GM23338 (cell line): ENCODE results near the gene GABARAPL1. TPM values are rescaled to one million over a fixed set of nuclear protein-coding genes. Genes with fewer than 3 reads are reported as not detected.

Experiments used
- ATAC-seq: fragments of 200-7000 bp; cut with Tn5 transposase; 3 replicates; pipeline ENCODE4 v1.9.1; 2020
- DNase-seq: peaks from one replicate; pipeline ENCODE4 v3.0.0-alpha.2; 2015; ENCODE audit warnings: low spot score
- H2AFZ ChIP-seq: fragments of 200-600 bp; sonication (generic); 2 replicates; pipeline ENCODE4 v1.8.0; 2016; ENCODE audit warnings: antibody characterized with exemption, mild to moderate bottlenecking, moderate library complexity
- H3F3A ChIP-seq: fragments of 200-600 bp; sonication (generic); replicated peaks from 2 replicates; pipeline ENCODE4 v1.8.0; 2017; ENCODE audit warnings: antibody characterized with exemption, mixed run types, low read depth
- H3K27ac ChIP-seq: fragments of 200-600 bp; sonication (generic); 2 replicates; pipeline ENCODE4 v1.6.1; 2016; ENCODE audit warnings: low read depth
- H3K27me3 ChIP-seq: fragments of 200-600 bp; sonication (generic); 2 replicates; pipeline ENCODE4 v1.8.0; 2016; ENCODE audit warnings: mild to moderate bottlenecking, mixed run types, moderate library complexity; ENCODE audit not compliant: insufficient read depth
- H3K36me3 ChIP-seq: fragments of 200-600 bp; sonication (generic); 2 replicates; pipeline ENCODE4 v1.8.0; 2016; ENCODE audit warnings: mild to moderate bottlenecking; ENCODE audit not compliant: insufficient read depth
- H3K4me1 ChIP-seq: fragments of 200-600 bp; sonication (generic); 2 replicates; pipeline ENCODE4 v1.8.0; 2016; ENCODE audit warnings: mild to moderate bottlenecking, moderate library complexity; ENCODE audit not compliant: insufficient read depth
- H3K4me2 ChIP-seq: fragments of 200-600 bp; sonication (generic); 2 replicates; pipeline ENCODE4 v1.7.1; 2017; ENCODE audit warnings: mixed run types
- H3K4me3 ChIP-seq: fragments of 200-600 bp; sonication (generic); 2 replicates; pipeline ENCODE4 v1.6.1; 2016; ENCODE audit warnings: mixed run types
- H3K79me2 ChIP-seq: fragments of 200-600 bp; sonication (generic); replicated peaks from 2 replicates; pipeline ENCODE4 v1.8.0; 2017; ENCODE audit warnings: mild to moderate bottlenecking; ENCODE audit not compliant: insufficient read depth
- H3K9me2 ChIP-seq: fragments of 200-600 bp; sonication (generic); 2 replicates; pipeline ENCODE4 v1.8.0; 2017; ENCODE audit not compliant: insufficient read depth
- H4K20me1 ChIP-seq: fragments of 200-600 bp; sonication (generic); replicated peaks from 2 replicates; pipeline ENCODE4 v1.8.0; 2017; ENCODE audit warnings: mild to moderate bottlenecking; ENCODE audit not compliant: insufficient read depth
- H3K27ac Mint-ChIP-seq: 2 replicates; pipeline ENCODE4 v1.8.0; 2020; ENCODE audit warnings: inconsistent platforms, mild to moderate bottlenecking, moderate library complexity, mixed read lengths
- H3K27me3 Mint-ChIP-seq: 3 replicates; pipeline ENCODE4 v1.8.0; 2022; ENCODE audit warnings: low read depth, mild to moderate bottlenecking, moderate library complexity, mixed read lengths, inconsistent platforms; ENCODE audit not compliant: insufficient read depth, poor library complexity
- H3K36me3 Mint-ChIP-seq: 3 replicates; pipeline ENCODE4 v1.8.0; 2021; ENCODE audit warnings: low read depth, mild to moderate bottlenecking, inconsistent platforms, moderate library complexity, mixed read lengths
- H3K4me1 Mint-ChIP-seq: 3 replicates; pipeline ENCODE4 v1.8.0; 2020; ENCODE audit warnings: mild to moderate bottlenecking, inconsistent platforms, mixed read lengths
- H3K4me3 Mint-ChIP-seq: 3 replicates; pipeline ENCODE4 v1.8.0; 2021; ENCODE audit warnings: moderate library complexity, mild to moderate bottlenecking, inconsistent platforms, mixed read lengths
- H3K9me3 Mint-ChIP-seq: 3 replicates; pipeline ENCODE4 v1.8.0; 2020; ENCODE audit warnings: moderate library complexity, mild to moderate bottlenecking, inconsistent platforms, mixed read lengths
- CREB1 ChIP-seq: fragments of 250-450 bp; sonication (Bioruptor Pico); IDR thresholded peaks from 2 replicates; pipeline ENCODE4 v1.5.0; 2020; ENCODE audit warnings: low read depth, mild to moderate bottlenecking, moderate library complexity
- EZH2phosphoT487 ChIP-seq: fragments of 200-600 bp; sonication (generic); IDR thresholded peaks from one replicate; pipeline ENCODE4 v1.8.1; 2018; ENCODE audit warnings: antibody characterized with exemption; ENCODE audit not compliant: unreplicated experiment
- POLR2AphosphoS5 ChIP-seq: IDR thresholded peaks from 2 replicates; pipeline ENCODE4 v1.6.1; 2016; ENCODE audit warnings: antibody characterized with exemption, low read depth
- ZNF331 ChIP-seq: fragments of 250-450 bp; sonication (Bioruptor Pico); IDR thresholded peaks from 2 replicates; pipeline ENCODE4 v1.5.0; 2020; ENCODE audit warnings: low read depth, mild to moderate bottlenecking, moderate library complexity
- long read RNA-seq: library from polyadenylated mRNA; unstranded; transcript quantifications from one replicate; pipeline ENCODE4 v2.0.0, GENCODE V29; 2020; ENCODE audit not compliant: unreplicated experiment
- polyA plus RNA-seq: library from polyadenylated mRNA; unstranded; fragments of >200 nt; fragmentation: Nextera tagmentation; extraction: Ambion mirVana; gene quantifications from 2 replicates; pipeline ENCODE4 v1.2.1, GENCODE V29; 2016
- total RNA-seq: library from RNA; depleted of rRNA; stranded (reverse); fragments of >200 nt; shearing (Covaris generic); gene quantifications from 2 replicates; pipeline ENCODE4 v1.2.3, GENCODE V29; 2014; rRNA removed
- TF ChIP-seq, protein P1 (sequence below): fragments of 250-450 bp; sonication (Bioruptor Pico); IDR thresholded peaks from 2 replicates; pipeline ENCODE4 v1.5.0; 2020; ENCODE audit warnings: mild to moderate bottlenecking, moderate library complexity
- TF ChIP-seq, protein P2 (sequence below): IDR thresholded peaks from one replicate; pipeline ENCODE4 v1.6.1; 2018; ENCODE audit warnings: antibody characterized with exemption; ENCODE audit not compliant: unreplicated experiment
- TF ChIP-seq, protein P3 (sequence below), 2 experiments: fragments of 200-600 bp in 1 of 2; sonication (generic) in 1 of 2; conservative IDR thresholded peaks; 2 replicates each; pipeline versions ENCODE4 v1.5.1 to v1.6.1; 2016 to 2017; ENCODE audit warnings: antibody characterized with exemption in 2 of 2, low read depth in 2 of 2, mild to moderate bottlenecking in 2 of 2, moderate library complexity in 1 of 2
- TF ChIP-seq, protein P4 (sequence below): IDR thresholded peaks from 2 replicates; pipeline ENCODE4 v1.6.1; 2016; ENCODE audit warnings: antibody characterized with exemption

The GABARAPL1 gene
- total RNA-seq: 60.9 and 77.8 TPM in 2 replicates
- 35.7 and 36.5 TPM in 2 replicates for polyA plus RNA-seq
- long read RNA-seq, transcript GABARAPL1-201 (4 exons, 1,957 nt): major isoform, 17 of 20 reads
- long read RNA-seq, partial matches to known transcripts: 1 of 20 reads
- long read RNA-seq, other reads (novel, unspliced or antisense): 1 of 20 reads

DNA sequence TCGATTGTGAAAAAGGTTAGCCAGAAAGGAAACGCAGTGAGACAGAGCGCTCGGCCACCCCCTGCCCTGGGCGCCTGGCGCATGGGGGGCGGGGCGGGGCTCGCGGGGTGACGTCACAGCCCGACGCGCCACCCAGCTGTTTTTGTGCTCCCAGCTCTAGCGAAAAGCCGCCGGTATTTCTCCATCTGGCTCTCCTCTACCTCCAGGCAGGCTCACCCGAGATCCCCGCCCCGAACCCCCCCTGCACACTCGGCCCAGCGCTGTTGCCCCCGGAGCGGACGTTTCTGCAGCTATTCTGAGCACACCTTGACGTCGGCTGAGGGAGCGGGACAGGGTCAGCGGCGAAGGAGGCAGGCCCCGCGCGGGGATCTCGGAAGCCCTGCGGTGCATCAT lies at the start of gene GABARAPL1:
GABARAPL1 (plus strand) TSS at position 139 of the 393 bp plus-strand sequence; CDS start at position 392, 253 bp downstream.
- Histone ChIP-seq H3F3A (no peaks in the 10 kb centered on the region), H2AFZ (peak within 1 kb of the TSS; percentile 80), H4K20me1 (no peaks in the 10 kb centered on the region), H3K4me1 (peaks cover 17% of the 10 kb centered on the region), H3K27ac (peak within 1 kb of the TSS; percentile 95), H3K36me3 (no peaks in the 10 kb centered on the region), H3K27me3 (no peaks in the 10 kb centered on the region), H3K4me2 (peak within 1 kb of the TSS; percentile 87), H3K9me2 (no peaks in the 10 kb centered on the region), H3K4me3 (peak within 1 kb of the TSS; percentile 95), H3K79me2 (peaks cover 37% of the 10 kb centered on the region)
- peak; percentile 67 for ATAC-seq
- Mint-ChIP-seq H3K27ac (peak within 1 kb of the TSS; percentile 99), H3K4me1 (peaks cover 18% of the 10 kb centered on the region), H3K36me3 (peaks cover 2% of the 10 kb centered on the region; the same call in 2 of the 3 replicates), H3K27me3 (peaks cover 8% of the 10 kb centered on the region), H3K4me3 (peak within 1 kb of the TSS; percentile 95), H3K9me3 (no peaks in the 10 kb centered on the region; the same call in 2 of the 3 replicates)
- DNase-seq: peak; percentile 80
- peak; percentile 97 for TF ChIP-seq CREB1
- no peak for TF ChIP-seq EZH2phosphoT487
- no peak for TF ChIP-seq ZNF331 (CRISPR knock-in tag)
- peak; percentile 45; the same call in 1 of the 2 replicates for TF ChIP-seq POLR2AphosphoS5

DNA sequence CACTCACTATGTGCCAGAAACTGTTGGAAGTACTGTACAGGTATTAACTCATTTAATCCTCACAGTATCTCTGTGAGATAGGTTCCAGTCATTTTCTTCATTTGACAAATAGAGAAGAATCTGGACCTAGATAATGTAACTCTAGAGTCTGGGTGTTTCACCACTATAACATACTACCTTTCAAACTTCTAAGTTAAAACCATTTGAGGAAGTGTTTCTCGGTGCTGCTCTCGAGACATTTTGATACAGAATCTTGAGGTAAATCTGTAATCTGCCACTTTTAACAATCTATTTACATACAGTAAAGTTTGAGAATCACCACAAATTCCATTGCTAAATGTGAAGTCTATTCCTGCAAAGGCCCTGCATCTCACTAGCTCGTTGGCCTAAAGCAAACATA lies 49.6 kb upstream of the GABARAPL1 start:
- no peak overlapping the region for H2AFZ ChIP-seq
- H3K4me2 ChIP-seq: no peak overlapping the region
- H3K9me2 ChIP-seq: no peaks in the 10 kb centered on the region
- H3K79me2 ChIP-seq: no peaks in the 10 kb centered on the region
- Mint-ChIP-seq H3K4me3 (no peak overlapping the region), H3K27ac (no peak overlapping the region), H3K9me3 (no peaks in the 10 kb centered on the region), H3K27me3 (no peaks in the 10 kb centered on the region), H3K36me3 (no peaks in the 10 kb centered on the region), H3K4me1 (no peaks in the 10 kb centered on the region; the same call in 2 of the 3 replicates)
- no peaks in the 10 kb centered on the region for H3K27me3 ChIP-seq
- DNase-seq: no peak
- no peaks in the 10 kb centered on the region for H3F3A ChIP-seq
- no peak overlapping the region for H3K4me3 ChIP-seq
- no peak overlapping the region for H3K27ac ChIP-seq
- no peak for ATAC-seq
- H4K20me1 ChIP-seq: no peaks in the 10 kb centered on the region
- H3K36me3 ChIP-seq: no peaks in the 10 kb centered on the region
- no peaks in the 10 kb centered on the region for H3K4me1 ChIP-seq
- TF ChIP-seq, protein P1, sequence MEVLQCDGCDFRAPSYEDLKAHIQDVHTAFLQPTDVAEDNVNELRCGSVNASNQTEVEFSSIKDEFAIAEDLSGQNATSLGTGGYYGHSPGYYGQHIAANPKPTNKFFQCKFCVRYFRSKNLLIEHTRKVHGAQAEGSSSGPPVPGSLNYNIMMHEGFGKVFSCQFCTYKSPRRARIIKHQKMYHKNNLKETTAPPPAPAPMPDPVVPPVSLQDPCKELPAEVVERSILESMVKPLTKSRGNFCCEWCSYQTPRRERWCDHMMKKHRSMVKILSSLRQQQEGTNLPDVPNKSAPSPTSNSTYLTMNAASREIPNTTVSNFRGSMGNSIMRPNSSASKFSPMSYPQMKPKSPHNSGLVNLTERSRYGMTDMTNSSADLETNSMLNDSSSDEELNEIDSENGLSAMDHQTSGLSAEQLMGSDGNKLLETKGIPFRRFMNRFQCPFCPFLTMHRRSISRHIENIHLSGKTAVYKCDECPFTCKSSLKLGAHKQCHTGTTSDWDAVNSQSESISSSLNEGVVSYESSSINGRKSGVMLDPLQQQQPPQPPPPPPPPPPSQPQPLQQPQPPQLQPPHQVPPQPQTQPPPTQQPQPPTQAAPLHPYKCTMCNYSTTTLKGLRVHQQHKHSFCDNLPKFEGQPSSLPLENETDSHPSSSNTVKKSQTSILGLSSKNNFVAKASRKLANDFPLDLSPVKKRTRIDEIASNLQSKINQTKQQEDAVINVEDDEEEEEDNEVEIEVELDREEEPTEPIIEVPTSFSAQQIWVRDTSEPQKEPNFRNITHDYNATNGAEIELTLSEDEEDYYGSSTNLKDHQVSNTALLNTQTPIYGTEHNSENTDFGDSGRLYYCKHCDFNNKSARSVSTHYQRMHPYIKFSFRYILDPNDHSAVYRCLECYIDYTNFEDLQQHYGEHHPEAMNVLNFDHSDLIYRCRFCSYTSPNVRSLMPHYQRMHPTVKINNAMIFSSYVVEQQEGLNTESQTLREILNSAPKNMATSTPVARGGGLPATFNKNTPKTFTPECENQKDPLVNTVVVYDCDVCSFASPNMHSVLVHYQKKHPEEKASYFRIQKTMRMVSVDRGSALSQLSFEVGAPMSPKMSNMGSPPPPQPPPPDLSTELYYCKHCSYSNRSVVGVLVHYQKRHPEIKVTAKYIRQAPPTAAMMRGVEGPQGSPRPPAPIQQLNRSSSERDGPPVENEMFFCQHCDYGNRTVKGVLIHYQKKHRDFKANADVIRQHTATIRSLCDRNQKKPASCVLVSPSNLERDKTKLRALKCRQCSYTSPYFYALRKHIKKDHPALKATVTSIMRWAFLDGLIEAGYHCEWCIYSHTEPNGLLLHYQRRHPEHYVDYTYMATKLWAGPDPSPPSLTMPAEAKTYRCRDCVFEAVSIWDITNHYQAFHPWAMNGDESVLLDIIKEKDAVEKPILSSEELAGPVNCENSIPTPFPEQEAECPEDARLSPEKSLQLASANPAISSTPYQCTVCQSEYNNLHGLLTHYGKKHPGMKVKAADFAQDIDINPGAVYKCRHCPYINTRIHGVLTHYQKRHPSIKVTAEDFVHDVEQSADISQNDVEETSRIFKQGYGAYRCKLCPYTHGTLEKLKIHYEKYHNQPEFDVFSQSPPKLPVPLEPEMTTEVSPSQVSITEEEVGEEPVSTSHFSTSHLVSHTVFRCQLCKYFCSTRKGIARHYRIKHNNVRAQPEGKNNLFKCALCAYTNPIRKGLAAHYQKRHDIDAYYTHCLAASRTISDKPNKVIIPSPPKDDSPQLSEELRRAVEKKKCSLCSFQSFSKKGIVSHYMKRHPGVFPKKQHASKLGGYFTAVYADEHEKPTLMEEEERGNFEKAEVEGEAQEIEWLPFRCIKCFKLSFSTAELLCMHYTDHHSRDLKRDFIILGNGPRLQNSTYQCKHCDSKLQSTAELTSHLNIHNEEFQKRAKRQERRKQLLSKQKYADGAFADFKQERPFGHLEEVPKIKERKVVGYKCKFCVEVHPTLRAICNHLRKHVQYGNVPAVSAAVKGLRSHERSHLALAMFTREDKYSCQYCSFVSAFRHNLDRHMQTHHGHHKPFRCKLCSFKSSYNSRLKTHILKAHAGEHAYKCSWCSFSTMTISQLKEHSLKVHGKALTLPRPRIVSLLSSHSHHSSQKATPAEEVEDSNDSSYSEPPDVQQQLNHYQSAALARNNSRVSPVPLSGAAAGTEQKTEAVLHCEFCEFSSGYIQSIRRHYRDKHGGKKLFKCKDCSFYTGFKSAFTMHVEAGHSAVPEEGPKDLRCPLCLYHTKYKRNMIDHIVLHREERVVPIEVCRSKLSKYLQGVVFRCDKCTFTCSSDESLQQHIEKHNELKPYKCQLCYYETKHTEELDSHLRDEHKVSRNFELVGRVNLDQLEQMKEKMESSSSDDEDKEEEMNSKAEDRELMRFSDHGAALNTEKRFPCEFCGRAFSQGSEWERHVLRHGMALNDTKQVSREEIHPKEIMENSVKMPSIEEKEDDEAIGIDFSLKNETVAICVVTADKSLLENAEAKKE (CRISPR knock-in tag): no peak
- TF ChIP-seq, protein P2, sequence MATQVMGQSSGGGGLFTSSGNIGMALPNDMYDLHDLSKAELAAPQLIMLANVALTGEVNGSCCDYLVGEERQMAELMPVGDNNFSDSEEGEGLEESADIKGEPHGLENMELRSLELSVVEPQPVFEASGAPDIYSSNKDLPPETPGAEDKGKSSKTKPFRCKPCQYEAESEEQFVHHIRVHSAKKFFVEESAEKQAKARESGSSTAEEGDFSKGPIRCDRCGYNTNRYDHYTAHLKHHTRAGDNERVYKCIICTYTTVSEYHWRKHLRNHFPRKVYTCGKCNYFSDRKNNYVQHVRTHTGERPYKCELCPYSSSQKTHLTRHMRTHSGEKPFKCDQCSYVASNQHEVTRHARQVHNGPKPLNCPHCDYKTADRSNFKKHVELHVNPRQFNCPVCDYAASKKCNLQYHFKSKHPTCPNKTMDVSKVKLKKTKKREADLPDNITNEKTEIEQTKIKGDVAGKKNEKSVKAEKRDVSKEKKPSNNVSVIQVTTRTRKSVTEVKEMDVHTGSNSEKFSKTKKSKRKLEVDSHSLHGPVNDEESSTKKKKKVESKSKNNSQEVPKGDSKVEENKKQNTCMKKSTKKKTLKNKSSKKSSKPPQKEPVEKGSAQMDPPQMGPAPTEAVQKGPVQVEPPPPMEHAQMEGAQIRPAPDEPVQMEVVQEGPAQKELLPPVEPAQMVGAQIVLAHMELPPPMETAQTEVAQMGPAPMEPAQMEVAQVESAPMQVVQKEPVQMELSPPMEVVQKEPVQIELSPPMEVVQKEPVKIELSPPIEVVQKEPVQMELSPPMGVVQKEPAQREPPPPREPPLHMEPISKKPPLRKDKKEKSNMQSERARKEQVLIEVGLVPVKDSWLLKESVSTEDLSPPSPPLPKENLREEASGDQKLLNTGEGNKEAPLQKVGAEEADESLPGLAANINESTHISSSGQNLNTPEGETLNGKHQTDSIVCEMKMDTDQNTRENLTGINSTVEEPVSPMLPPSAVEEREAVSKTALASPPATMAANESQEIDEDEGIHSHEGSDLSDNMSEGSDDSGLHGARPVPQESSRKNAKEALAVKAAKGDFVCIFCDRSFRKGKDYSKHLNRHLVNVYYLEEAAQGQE: no peak
- TF ChIP-seq, protein P3, sequence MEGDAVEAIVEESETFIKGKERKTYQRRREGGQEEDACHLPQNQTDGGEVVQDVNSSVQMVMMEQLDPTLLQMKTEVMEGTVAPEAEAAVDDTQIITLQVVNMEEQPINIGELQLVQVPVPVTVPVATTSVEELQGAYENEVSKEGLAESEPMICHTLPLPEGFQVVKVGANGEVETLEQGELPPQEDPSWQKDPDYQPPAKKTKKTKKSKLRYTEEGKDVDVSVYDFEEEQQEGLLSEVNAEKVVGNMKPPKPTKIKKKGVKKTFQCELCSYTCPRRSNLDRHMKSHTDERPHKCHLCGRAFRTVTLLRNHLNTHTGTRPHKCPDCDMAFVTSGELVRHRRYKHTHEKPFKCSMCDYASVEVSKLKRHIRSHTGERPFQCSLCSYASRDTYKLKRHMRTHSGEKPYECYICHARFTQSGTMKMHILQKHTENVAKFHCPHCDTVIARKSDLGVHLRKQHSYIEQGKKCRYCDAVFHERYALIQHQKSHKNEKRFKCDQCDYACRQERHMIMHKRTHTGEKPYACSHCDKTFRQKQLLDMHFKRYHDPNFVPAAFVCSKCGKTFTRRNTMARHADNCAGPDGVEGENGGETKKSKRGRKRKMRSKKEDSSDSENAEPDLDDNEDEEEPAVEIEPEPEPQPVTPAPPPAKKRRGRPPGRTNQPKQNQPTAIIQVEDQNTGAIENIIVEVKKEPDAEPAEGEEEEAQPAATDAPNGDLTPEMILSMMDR (conservative IDR thresholded peaks at IDR 0.05; ENCODE audit: low read depth in 2 of 2): no peak
- no peak for TF ChIP-seq ZNF331 (CRISPR knock-in tag)
- TF ChIP-seq POLR2AphosphoS5: no peak
- TF ChIP-seq, protein P4, sequence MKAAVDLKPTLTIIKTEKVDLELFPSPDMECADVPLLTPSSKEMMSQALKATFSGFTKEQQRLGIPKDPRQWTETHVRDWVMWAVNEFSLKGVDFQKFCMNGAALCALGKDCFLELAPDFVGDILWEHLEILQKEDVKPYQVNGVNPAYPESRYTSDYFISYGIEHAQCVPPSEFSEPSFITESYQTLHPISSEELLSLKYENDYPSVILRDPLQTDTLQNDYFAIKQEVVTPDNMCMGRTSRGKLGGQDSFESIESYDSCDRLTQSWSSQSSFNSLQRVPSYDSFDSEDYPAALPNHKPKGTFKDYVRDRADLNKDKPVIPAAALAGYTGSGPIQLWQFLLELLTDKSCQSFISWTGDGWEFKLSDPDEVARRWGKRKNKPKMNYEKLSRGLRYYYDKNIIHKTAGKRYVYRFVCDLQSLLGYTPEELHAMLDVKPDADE: no peak
- no peak for TF ChIP-seq EZH2phosphoT487
